ENCODE results near the gene TMEM123.
A peak's percentile ranks its signal among the peaks of the same experiment; 100 is the strongest.

The TMEM123 gene

GRCh38 chr11:102472127-102472526 lies 19.6 kb upstream of the TMEM123 start:
- DNase-seq (ENCODE audit: low read depth in 2 of 2), result no peak

GRCh38 chr11:102471474-102471873 lies 18.9 kb upstream of the TMEM123 start:
- DNase-seq (ENCODE audit: low read depth in 2 of 2), result no peak

GRCh38 chr11:102470251-102470650 lies 17.7 kb upstream of the TMEM123 start:
- no peak for DNase-seq (ENCODE audit: low read depth in 2 of 2)

GRCh38 chr11:102469196-102469821 lies 16.7 kb upstream of the TMEM123 start:
- DNase-seq (ENCODE audit: low read depth in 2 of 2), result no peak

GRCh38 chr11:102468616-102469195 lies 16.1 kb upstream of the TMEM123 start:
- DNase-seq (ENCODE audit: low read depth in 2 of 2), result no peak

GRCh38 chr11:102467853-102468580 lies 15.5 kb upstream of the TMEM123 start:
- no peak for DNase-seq (ENCODE audit: low read depth in 2 of 2)

- no peak for DNase-seq (ENCODE audit: low read depth in 2 of 2)
Observed at GRCh38 chr11:102467080-102467708, 14.6 kb upstream of the TMEM123 start.

- DNase-seq (ENCODE audit: low read depth in 2 of 2), result no peak
Observed at GRCh38 chr11:102465696-102466095, 13.1 kb upstream of the TMEM123 start.

GRCh38 chr11:102464859-102465500 lies 12.4 kb upstream of the TMEM123 start:
- DNase-seq (ENCODE audit: low read depth in 2 of 2), result no peak

- no peak for DNase-seq (ENCODE audit: low read depth in 2 of 2)
Observed at GRCh38 chr11:102464037-102464436, 11.5 kb upstream of the TMEM123 start.

- no peak for DNase-seq (ENCODE audit: low read depth in 2 of 2)
Observed at GRCh38 chr11:102462610-102463009, 10.0 kb upstream of the TMEM123 start.

GRCh38 chr11:102459393-102459792 lies 6.8 kb upstream of the TMEM123 start:
- DNase-seq (ENCODE audit: low read depth in 2 of 2), result no peak

- DNase-seq (ENCODE audit: low read depth in 2 of 2), result no peak
Observed at GRCh38 chr11:102458548-102458947, 6.0 kb upstream of the TMEM123 start.

- DNase-seq (ENCODE audit: low read depth in 2 of 2), result no peak
Observed at GRCh38 chr11:102457865-102458264, 5.3 kb upstream of the TMEM123 start.

GRCh38 chr11:102457056-102457677 lies 4.6 kb upstream of the TMEM123 start:
- DNase-seq (ENCODE audit: low read depth in 2 of 2), result no peak

GRCh38 chr11:102456381-102456780 lies 3.8 kb upstream of the TMEM123 start:
- no peak for DNase-seq (ENCODE audit: low read depth in 2 of 2)

- DNase-seq (ENCODE audit: low read depth in 2 of 2), result no peak
Observed at GRCh38 chr11:102453921-102454320, 1.4 kb upstream of the TMEM123 start.

GRCh38 chr11:102453302-102453695 lies 734 bp upstream of the TMEM123 start:
- no peak for DNase-seq (ENCODE audit: low read depth in 2 of 2)

GRCh38 chr11:102451681-102452460 lies 694 bp downstream of the TMEM123 start:
- peak; percentile 64 to 71 for DNase-seq (ENCODE audit: low read depth in 2 of 2)

GRCh38 chr11:102451041-102451680 lies 1.4 kb downstream of the TMEM123 start:
- DNase-seq (ENCODE audit: low read depth in 2 of 2), result no peak
